Frontal cortex (tissue), 4 donors: Measurements from ENCODE around the gene SNX17. TPM values are rescaled to one million over a fixed set of nuclear protein-coding genes. Genes with fewer than 3 reads are reported as not detected.
"Not testable (repeated sequence)": the region's sequence is repeated elsewhere in the genome, so short reads cannot be mapped to it uniquely, and the experiment has no call there.

ENCODE experiments used
- DNase-seq, 2 donors: peaks; one replicate each; pipeline ENCODE4 v3.0.0; 2012; ENCODE audit warnings: low spot score in 2 of 2
- FAIRE-seq: peaks from 2 replicates; lab custom pipeline; 2012; peaks lifted over from hg19 to GRCh38; lab: Jason Lieb, UNC
- total RNA-seq: library from RNA; depleted of rRNA; stranded (reverse); fragments of >200 nt; gene quantifications from one replicate; pipeline ENCODE4 v1.2.3, GENCODE V29; 2014
- donor health status: control.
- donor health status: control.
- donor health status: control.

SNX17 gene
- total RNA-seq, 1 donor from 2014 or later, result 47.7 TPM

- no peak for FAIRE-seq
- no peak for DNase-seq
Measured at GRCh38 chr2:27390822-27391679, 20.6 kb downstream of the SNX17 start.

GRCh38 chr2:27393225-27393624 is 22.8 kb downstream of the SNX17 start:
- DNase-seq (no peak), FAIRE-seq (no peak)

DNA sequence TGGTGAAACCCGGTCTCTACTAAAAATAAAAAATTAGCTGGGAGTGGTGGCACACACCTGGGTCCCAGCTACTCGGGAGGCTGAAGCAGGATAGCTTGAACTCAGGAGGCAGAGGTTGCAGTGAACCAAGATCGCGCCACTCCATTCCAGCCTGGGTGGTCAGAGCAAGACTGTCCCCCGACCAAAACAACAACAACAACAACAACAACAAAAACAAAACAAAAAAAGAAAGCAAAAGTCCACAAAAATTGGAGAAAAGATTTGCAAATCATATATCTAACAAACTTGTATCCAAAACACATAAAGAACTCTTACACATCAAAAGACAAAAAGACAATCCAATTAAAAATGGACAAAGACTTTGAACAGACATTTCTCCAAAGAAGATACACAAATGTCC is 28.5 kb downstream of the SNX17 start:
- no peak for FAIRE-seq
- DNase-seq, result no peak

- DNase-seq, result no peak
- no peak for FAIRE-seq
Measured at GRCh38 chr2:27400348-27401135, 30.1 kb downstream of the SNX17 start.

DNA sequence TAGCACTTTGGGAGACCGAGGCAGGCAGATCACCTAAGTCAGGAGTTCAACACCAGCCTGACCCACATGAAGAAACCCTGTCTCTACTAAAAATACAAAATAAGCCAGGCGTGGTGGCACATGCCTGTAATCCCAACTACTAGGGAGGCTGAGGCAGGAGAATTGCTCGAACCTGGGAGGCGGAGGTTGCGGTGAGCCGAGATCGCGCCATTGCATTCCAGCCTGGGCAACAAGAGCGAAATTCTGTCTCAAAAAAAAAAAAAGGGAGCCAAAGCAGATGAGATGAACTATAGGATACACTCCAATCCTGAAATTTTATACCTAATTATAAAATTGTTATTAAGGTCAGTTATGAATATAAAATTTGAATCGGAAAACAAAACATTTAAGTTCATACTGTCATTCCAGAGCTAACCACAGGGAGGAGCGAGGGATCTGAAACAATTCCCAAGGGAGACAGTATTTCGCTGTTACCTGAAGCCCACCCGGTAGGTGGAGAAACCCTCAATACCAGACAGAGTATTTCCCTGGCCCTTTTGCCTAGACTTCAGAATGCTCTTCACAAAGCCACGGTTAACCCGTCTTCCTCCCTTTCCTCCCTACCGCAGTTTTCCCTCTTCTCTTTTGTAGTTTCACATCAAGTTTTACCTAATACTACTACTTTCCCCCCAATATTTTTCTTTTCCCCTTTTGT is 37.5 kb downstream of the SNX17 start:
- FAIRE-seq (no peak), DNase-seq (no peak)

DNA sequence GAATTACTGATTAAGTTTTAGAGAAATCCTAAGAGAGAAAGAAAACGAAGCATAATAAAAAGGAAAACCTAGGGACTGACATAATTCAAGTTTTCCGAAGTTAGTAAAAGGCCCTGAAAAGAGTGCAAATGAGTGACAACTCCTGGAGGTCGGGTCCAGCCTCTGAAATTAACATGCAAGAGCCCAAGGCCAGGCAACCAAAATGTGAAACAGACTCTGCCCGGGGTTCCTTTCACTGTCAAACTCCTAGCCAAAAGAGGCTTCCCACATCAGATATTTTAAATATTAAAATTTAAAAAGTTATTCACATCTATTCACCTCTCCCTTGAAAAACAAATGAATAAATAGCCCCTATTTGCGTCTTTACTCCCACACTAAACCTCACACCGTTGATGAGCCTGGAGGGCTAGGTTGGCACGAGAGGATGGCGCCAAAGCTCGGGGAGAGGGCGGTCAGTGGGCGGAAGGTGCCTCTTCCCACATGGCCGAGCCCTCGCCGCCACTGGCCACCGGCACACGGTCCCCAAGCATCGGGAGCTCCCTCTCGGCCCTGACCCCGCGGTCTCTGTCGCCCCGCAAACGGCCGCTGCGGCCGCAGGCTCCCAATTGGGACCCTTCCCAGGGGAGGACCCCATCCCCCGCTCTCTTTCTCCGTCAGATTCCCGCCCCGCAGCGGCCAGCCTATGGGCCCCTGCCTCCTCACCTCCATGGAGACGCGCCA is 38.3 kb downstream of the SNX17 start:
- DNase-seq (peak in 1 of 2 donors; percentile 44), FAIRE-seq (no peak)

GRCh38 chr2:27409321-27410073 is 39.1 kb downstream of the SNX17 start, which contains the start of gene PPM1G:
Gene PPM1G, minus strand, starts transcription at chr2:27409591. Its CDS starts 169 bp downstream, at chr2:27409422.
- FAIRE-seq (no peak), DNase-seq (peak; percentile 94 to 97)

DNA sequence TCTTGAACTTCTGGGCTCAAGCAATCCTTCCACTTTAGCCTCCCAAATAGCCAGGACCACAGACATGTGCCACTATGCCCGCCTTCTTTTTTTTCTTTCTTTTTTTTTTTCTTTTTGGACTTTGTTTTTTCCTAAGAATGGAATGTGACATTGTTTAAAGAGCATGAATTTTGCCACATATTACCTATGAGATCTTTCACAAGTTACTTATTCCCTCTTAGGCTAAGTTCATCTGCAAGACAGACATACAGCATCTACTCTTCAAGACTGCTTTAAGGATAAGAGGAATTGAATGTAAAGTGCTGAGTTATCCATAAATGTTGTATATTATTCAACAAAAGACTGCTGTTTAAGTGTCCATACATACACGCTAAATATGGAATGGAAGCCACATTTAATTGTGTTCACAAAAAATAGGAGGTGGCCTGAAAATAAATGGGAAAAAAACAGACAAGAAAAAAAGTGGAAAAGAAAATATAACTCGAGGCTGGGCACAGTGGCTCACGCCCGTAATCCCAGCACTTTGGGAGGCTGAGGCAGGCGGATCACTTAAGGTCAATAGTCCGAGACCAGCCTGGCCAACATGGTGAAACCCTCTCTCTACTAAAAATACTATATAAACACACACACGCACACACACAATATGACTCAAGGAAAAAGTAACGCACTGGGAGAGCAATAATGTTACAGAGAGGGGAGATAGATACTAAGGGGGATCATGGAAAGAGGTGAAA is 42.2 kb downstream of the SNX17 start:
- DNase-seq (no peak), FAIRE-seq (no peak)

DNA sequence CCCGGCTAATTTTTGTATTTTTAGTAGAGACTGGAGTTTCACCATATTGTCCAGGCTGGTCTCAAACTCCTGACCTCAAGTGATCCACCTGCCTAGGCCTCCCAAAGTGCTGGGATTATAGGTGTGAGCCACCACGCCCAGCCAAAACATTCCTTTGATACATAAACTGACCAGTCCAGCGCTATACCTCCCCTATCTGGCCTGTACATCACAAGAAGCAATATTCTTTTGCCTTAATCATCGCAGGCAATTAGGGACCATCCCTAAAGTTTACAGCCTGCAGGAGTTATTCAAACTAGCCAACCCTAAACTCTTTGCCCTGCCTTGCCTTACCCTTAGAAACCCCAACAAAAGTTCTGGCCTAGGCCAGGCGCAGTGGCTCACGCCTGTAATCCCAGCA is 45.7 kb downstream of the SNX17 start:
- DNase-seq (no peak), FAIRE-seq (no peak)

DNA sequence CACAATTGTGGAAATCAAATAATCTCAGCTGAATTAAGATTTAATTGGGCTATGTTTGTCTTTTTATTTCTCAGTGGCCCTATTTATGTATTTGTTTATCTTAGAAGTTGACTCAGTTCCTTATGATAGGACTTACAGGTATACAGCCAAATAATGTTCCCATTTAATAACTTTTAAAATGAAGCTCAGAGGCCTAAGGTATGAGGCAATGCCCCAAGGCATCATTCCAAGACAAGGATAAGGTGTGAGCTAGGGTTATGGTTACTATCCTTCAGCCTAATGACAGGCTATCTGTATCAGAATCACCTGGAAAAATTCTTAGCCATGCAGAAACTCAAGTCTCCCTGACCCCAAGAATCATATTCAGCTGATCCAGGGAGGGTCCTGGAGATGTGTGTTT is 50.6 kb downstream of the SNX17 start:
- DNase-seq, result no peak
- FAIRE-seq, result no peak

- no peak for FAIRE-seq
- DNase-seq, result no peak
Measured at GRCh38 chr2:27421660-27422250, 51.3 kb downstream of the SNX17 start.

DNA sequence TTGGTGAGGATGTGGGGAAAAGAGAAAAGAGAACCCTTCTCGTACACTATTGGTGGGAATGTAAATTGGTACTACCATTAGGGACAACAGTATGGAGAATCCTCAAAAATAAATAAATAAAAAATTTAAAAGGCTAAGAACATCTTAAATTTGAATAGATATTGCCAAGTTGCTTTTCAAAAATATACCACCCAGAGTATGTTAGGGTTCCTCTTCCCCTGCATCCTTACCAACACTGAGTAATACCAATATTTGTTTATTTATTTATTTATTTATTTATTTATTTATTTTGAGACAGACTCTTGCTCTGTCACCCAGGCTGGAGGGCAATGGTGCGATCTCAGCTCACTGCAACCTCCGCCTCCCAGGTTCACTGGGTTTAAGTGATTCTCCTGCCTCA is 52.5 kb downstream of the SNX17 start:
- DNase-seq (no peak), FAIRE-seq (no peak)

DNA sequence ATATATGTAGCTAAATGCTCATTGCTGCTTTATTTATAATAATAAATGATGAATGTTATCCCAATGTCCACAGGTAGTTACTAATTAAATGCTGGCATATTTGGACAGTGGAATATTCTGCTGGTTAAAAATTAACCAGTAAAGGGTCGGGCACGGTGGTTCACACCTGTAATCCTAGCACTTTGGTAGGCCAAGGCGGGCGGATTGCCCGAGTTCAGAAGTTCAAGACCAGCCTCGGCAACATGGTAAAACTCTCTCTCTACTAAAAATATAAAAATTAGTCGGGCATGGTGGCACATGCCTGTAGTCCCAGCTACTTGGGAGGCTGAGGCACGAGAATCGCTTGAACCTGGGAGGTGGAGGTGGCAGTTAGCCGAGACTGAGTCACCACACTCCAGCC is 54.6 kb downstream of the SNX17 start:
- not testable (repeated sequence) for FAIRE-seq, DNase-seq

Other genes with a start within 250 kb of the SNX17 start
- 0.41 TPM for gene ABHD1, start 246.8 kb upstream of the SNX17 start, total RNA-seq
- gene PREB, start 236.0 kb upstream of the SNX17 start, total RNA-seq, result 20.8 TPM
- gene PRR30, start 231.2 kb upstream of the SNX17 start, total RNA-seq, result not detected
- not detected for gene TCF23, start 221.6 kb upstream of the SNX17 start, total RNA-seq
- 37.5 TPM for gene ATRAID, start 158.6 kb upstream of the SNX17 start, total RNA-seq
- gene SLC5A6, start 158.3 kb upstream of the SNX17 start, total RNA-seq, result 17.1 TPM
- 13.9 TPM for gene CAD, start 153.2 kb upstream of the SNX17 start, total RNA-seq
- gene SLC30A3, start 107.6 kb upstream of the SNX17 start, total RNA-seq, result 0.82 TPM
- gene DNAJC5G, start 95.2 kb upstream of the SNX17 start, total RNA-seq, result not detected
- not detected for gene TRIM54, start 88.2 kb upstream of the SNX17 start, total RNA-seq
- 1.2 TPM for gene UCN, start 62.2 kb upstream of the SNX17 start, total RNA-seq
- gene MPV17, start 47.5 kb upstream of the SNX17 start, total RNA-seq, result 41.6 TPM
- gene GTF3C2, start 13.9 kb upstream of the SNX17 start, total RNA-seq, result 37.5 TPM
- gene EIF2B4, start 278 bp upstream of the SNX17 start, total RNA-seq, result 16.7 TPM
- 12.6 TPM for gene ZNF513, start 10.1 kb downstream of the SNX17 start, total RNA-seq
- 72.2 TPM for gene PPM1G, start 39.0 kb downstream of the SNX17 start, total RNA-seq
- 68.9 TPM for gene NRBP1, start 58.0 kb downstream of the SNX17 start, total RNA-seq
- gene KRTCAP3, start 71.8 kb downstream of the SNX17 start, total RNA-seq, result not detected
- gene IFT172, start 119.1 kb downstream of the SNX17 start, total RNA-seq, result 36.3 TPM
- gene FNDC4, start 124.6 kb downstream of the SNX17 start, total RNA-seq, result 45.7 TPM
- 1.6 TPM for gene GCKR, start 126.2 kb downstream of the SNX17 start, total RNA-seq
- 49.3 TPM for gene ZNF512, start 212.4 kb downstream of the SNX17 start, total RNA-seq